SH-SY5Y (cell line): ENCODE data around the gene PTPRG.

Experiments used
- GATA2 ChIP-seq: IDR thresholded peaks from 2 replicates; pipeline ENCODE4 v1.6.1; 2011; ENCODE audit warnings: mild to moderate bottlenecking, low read depth, low read length
- GATA3 ChIP-seq: IDR thresholded peaks from 2 replicates; pipeline ENCODE4 v1.6.1; 2011; ENCODE audit warnings: low read depth, mild to moderate bottlenecking, low read length, moderate library complexity

DNA sequence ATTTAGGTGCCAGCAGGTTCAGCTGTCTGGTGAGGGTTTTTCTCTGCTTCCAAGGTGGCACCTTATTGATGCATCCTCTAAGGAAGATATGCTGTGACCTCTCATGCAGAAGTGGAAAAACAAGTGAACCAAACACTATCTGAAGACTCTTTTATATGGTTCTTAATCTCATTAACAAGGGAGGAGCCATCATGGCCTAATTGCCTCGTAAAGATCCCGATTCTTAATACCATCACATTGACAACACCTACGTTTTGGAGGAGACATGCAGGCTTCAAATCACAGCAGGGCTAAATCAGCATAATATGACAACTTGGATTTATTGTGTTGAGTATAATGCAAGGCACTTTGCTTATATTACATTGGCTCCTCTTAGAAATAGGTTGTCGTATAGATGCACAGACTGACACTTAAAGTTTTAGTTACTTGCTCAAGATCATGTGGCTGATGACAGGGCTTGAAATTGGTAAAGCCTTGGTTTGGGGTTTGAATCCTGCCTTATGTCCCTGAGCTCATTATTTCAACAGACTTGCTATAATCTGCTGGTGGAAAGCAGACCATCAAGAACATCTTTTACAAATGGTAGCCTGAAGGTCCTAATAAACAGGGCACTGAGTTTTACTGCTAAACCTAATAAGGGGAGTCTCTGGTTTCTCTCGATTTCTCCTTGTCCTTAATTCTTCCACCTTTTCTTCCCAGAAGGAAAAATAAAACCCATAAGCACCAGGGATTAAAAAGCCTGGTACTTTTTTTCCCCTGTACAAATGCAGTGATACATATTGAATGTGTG is 88.2 kb downstream of the PTPRG start:
- no peak for TF ChIP-seq GATA2
- no peak for TF ChIP-seq GATA3
